ENCODE results near the gene BEST3. TPM values are rescaled to one million over a fixed set of nuclear protein-coding genes. Genes with fewer than 3 reads are reported as not detected.
A peak's percentile ranks its signal among the peaks of the same experiment; 100 is the strongest.

BEST3 gene
- under 1 TPM in 1 of 3 donors, not detected in 2; 0.66 TPM for total RNA-seq

GRCh38 chr12:69698769-69699540, at the start of gene BEST3:
Gene BEST3, minus strand, starts transcription at chr12:69699303. Its CDS starts 1,505 bp downstream, at chr12:69697798.
- peak within 1 kb of the TSS; percentile 23 to 74 for H3K27ac ChIP-seq
- H3K4me1 ChIP-seq = no peaks in the 10 kb centered on the region
- no peaks in the 10 kb centered on the region for H3K27me3 ChIP-seq
- intact Hi-C loops (cut with DNase I; ENCODE audit: low total_unique reads) = no loop called here
- TF ChIP-seq, protein P1, sequence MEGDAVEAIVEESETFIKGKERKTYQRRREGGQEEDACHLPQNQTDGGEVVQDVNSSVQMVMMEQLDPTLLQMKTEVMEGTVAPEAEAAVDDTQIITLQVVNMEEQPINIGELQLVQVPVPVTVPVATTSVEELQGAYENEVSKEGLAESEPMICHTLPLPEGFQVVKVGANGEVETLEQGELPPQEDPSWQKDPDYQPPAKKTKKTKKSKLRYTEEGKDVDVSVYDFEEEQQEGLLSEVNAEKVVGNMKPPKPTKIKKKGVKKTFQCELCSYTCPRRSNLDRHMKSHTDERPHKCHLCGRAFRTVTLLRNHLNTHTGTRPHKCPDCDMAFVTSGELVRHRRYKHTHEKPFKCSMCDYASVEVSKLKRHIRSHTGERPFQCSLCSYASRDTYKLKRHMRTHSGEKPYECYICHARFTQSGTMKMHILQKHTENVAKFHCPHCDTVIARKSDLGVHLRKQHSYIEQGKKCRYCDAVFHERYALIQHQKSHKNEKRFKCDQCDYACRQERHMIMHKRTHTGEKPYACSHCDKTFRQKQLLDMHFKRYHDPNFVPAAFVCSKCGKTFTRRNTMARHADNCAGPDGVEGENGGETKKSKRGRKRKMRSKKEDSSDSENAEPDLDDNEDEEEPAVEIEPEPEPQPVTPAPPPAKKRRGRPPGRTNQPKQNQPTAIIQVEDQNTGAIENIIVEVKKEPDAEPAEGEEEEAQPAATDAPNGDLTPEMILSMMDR (IDR thresholded peaks at IDR 0.05) = no peak
- TF ChIP-seq POLR2A (IDR thresholded peaks at IDR 0.05) (no peak), POLR2AphosphoS5 (IDR thresholded peaks at IDR 0.05) (no peak)
- no peak for DNase-seq (ENCODE audit: low spot score in 2 of 2)
- no peaks in the 10 kb centered on the region for H3K9me3 ChIP-seq
- no peaks in the 10 kb centered on the region for H3K36me3 ChIP-seq
- peak within 1 kb of the TSS in 1 of 3 donors; percentile 24 for H3K4me3 ChIP-seq

DNA sequence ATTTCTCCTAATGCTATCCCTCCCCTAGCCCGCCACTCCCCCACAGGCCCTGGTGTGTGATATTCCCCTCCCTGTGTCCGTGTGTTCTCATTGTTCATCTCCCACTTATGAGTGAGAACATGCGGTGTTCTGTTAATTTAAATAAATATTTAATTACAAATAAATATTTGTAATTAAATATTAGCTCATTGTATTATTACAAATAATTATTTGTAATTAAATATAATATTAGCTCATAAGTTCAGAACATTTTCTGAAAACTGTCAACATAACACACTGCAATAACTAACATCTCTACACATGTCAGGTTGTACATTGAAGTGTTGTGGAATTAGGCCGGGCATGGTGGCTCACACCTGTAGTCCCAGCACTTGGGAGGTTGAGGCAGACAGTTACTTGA, 45.0 kb upstream of the BEST3 start:
- Histone ChIP-seq H3K4me3 (no peak overlapping the region), H3K4me1 (no peaks in the 10 kb centered on the region), H3K27ac (no peak overlapping the region), H3K27me3 (no peaks in the 10 kb centered on the region), H3K36me3 (no peaks in the 10 kb centered on the region), H3K9me3 (no peaks in the 10 kb centered on the region)
- DNase-seq (ENCODE audit: low spot score in 2 of 2) = no peak
- TF ChIP-seq POLR2AphosphoS5 (IDR thresholded peaks at IDR 0.05) (no peak), POLR2A (IDR thresholded peaks at IDR 0.05) (no peak)
- TF ChIP-seq, protein P1 (IDR thresholded peaks at IDR 0.05) = no peak
- intact Hi-C loops (cut with DNase I; ENCODE audit: low total_unique reads) = no loop called here

GRCh38 chr12:69739287-69740191, 40.4 kb upstream of the BEST3 start:
- Histone ChIP-seq H3K36me3 (no peaks in the 10 kb centered on the region), H3K9me3 (no peaks in the 10 kb centered on the region), H3K4me1 (no peaks in the 10 kb centered on the region), H3K4me3 (peak overlapping the region; percentile 76 to 88 (median 77)), H3K27ac (peak overlapping the region; percentile 87 to 89), H3K27me3 (no peaks in the 10 kb centered on the region)
- intact Hi-C loops (cut with DNase I; ENCODE audit: low total_unique reads) = no loop called here
- peak; percentile 31 to 57 for DNase-seq (ENCODE audit: low spot score in 2 of 2)
- TF ChIP-seq POLR2AphosphoS5 (IDR thresholded peaks at IDR 0.05) (no peak), POLR2A (IDR thresholded peaks at IDR 0.05) (no peak)
- TF ChIP-seq, protein P1 (IDR thresholded peaks at IDR 0.05) = no peak

- intact Hi-C loops (cut with DNase I; ENCODE audit: low total_unique reads) = no loop called here
- no peaks in the 10 kb centered on the region for H3K27me3 ChIP-seq
- no peaks in the 10 kb centered on the region for H3K4me1 ChIP-seq
- H3K4me3 ChIP-seq = peak within 1 kb of the TSS; percentile 76 to 88 (median 77)
- H3K27ac ChIP-seq = peak within 1 kb of the TSS; percentile 87 to 89
- H3K36me3 ChIP-seq = no peaks in the 10 kb centered on the region
- H3K9me3 ChIP-seq = no peaks in the 10 kb centered on the region
- DNase-seq (ENCODE audit: low spot score in 2 of 2) = peak; percentile 73 to 87
- peak in 1 of 3 donors; percentile 63 for TF ChIP-seq POLR2AphosphoS5 (IDR thresholded peaks at IDR 0.05)
- TF ChIP-seq, protein P1 (IDR thresholded peaks at IDR 0.05) = peak in 1 of 3 donors; percentile 24
- no peak for TF ChIP-seq POLR2A (IDR thresholded peaks at IDR 0.05)
Measured at GRCh38 chr12:69738351-69739286, 39.5 kb upstream of the BEST3 start, which contains the start of gene RAB3IP. Gene RAB3IP, plus strand, starts transcription at chr12:69738860. Its CDS starts 16,549 bp downstream, at chr12:69755409.
